GM23338 (cell line): ENCODE data around the gene ITGB3.

Source experiments
- CREB1 ChIP-seq: fragments of 250-450 bp; sonication (Bioruptor Pico); IDR thresholded peaks from 2 replicates; pipeline ENCODE4 v1.5.0; 2020; ENCODE audit warnings: low read depth, mild to moderate bottlenecking, moderate library complexity
- EZH2 ChIP-seq: fragments of 200-600 bp; sonication (generic); IDR thresholded peaks from one replicate; pipeline ENCODE4 v1.8.0; 2017; ENCODE audit warnings: antibody characterized with exemption, mild to moderate bottlenecking, low read depth; ENCODE audit not compliant: unreplicated experiment
- POLR2AphosphoS5 ChIP-seq: IDR thresholded peaks from 2 replicates; pipeline ENCODE4 v1.6.1; 2016; ENCODE audit warnings: antibody characterized with exemption, low read depth
- TF ChIP-seq, protein P1 (sequence below), 2 experiments: fragments of 200-600 bp in 1 of 2; sonication (generic) in 1 of 2; conservative IDR thresholded peaks; 2 replicates each; pipeline versions ENCODE4 v1.5.1 to v1.6.1; 2016 to 2017; ENCODE audit warnings: antibody characterized with exemption in 2 of 2, low read depth in 2 of 2, mild to moderate bottlenecking in 2 of 2, moderate library complexity in 1 of 2
- TF ChIP-seq, protein P2 (sequence below): IDR thresholded peaks from one replicate; pipeline ENCODE4 v1.6.1; 2018; ENCODE audit warnings: antibody characterized with exemption; ENCODE audit not compliant: unreplicated experiment

DNA sequence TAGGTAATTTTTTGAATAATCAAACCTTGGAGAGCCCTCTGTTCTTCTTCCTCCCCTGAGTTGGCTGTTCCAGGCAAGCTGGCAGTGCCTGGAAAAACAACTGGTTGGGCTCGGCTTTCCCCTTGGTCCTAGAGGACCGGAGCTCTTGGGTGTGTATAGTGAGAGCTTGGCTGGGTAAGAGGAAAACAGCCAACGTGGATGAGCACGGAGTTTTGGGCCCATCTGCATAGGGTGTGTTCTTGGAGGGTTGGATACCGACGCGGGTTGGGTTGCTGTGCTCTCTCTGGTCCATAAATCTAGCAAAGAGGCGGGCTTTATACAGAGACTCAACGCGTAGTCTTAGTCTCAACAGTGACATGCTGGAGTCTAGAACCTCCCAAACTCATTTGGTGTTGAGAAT is 23.2 kb downstream of the ITGB3 start:
- TF ChIP-seq, protein P1, sequence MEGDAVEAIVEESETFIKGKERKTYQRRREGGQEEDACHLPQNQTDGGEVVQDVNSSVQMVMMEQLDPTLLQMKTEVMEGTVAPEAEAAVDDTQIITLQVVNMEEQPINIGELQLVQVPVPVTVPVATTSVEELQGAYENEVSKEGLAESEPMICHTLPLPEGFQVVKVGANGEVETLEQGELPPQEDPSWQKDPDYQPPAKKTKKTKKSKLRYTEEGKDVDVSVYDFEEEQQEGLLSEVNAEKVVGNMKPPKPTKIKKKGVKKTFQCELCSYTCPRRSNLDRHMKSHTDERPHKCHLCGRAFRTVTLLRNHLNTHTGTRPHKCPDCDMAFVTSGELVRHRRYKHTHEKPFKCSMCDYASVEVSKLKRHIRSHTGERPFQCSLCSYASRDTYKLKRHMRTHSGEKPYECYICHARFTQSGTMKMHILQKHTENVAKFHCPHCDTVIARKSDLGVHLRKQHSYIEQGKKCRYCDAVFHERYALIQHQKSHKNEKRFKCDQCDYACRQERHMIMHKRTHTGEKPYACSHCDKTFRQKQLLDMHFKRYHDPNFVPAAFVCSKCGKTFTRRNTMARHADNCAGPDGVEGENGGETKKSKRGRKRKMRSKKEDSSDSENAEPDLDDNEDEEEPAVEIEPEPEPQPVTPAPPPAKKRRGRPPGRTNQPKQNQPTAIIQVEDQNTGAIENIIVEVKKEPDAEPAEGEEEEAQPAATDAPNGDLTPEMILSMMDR (conservative IDR thresholded peaks at IDR 0.05; ENCODE audit: low read depth in 2 of 2): no peak
- TF ChIP-seq POLR2AphosphoS5: no peak
- TF ChIP-seq CREB1 (CRISPR knock-in tag): no peak
- TF ChIP-seq, protein P2, sequence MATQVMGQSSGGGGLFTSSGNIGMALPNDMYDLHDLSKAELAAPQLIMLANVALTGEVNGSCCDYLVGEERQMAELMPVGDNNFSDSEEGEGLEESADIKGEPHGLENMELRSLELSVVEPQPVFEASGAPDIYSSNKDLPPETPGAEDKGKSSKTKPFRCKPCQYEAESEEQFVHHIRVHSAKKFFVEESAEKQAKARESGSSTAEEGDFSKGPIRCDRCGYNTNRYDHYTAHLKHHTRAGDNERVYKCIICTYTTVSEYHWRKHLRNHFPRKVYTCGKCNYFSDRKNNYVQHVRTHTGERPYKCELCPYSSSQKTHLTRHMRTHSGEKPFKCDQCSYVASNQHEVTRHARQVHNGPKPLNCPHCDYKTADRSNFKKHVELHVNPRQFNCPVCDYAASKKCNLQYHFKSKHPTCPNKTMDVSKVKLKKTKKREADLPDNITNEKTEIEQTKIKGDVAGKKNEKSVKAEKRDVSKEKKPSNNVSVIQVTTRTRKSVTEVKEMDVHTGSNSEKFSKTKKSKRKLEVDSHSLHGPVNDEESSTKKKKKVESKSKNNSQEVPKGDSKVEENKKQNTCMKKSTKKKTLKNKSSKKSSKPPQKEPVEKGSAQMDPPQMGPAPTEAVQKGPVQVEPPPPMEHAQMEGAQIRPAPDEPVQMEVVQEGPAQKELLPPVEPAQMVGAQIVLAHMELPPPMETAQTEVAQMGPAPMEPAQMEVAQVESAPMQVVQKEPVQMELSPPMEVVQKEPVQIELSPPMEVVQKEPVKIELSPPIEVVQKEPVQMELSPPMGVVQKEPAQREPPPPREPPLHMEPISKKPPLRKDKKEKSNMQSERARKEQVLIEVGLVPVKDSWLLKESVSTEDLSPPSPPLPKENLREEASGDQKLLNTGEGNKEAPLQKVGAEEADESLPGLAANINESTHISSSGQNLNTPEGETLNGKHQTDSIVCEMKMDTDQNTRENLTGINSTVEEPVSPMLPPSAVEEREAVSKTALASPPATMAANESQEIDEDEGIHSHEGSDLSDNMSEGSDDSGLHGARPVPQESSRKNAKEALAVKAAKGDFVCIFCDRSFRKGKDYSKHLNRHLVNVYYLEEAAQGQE: no peak
- TF ChIP-seq EZH2: no peak
